Endothelial cell of umbilical vein (primary cell): ENCODE measurements around the gene LAIR1.

Experiments used
- CTCF ChIP-seq, 2 donors: IDR thresholded peaks; 1 replicate in 1 of 2; 2 replicates in 1 of 2; pipeline ENCODE4 v1.5.1; 2011; ENCODE audit warnings: low read length in 2 of 2, mild to moderate bottlenecking in 2 of 2, moderate library complexity in 2 of 2, control low read depth in 1 of 2, inconsistent platforms in 1 of 2, low read depth in 1 of 2; ENCODE audit not compliant: insufficient read depth in 1 of 2; ENCODE audit errors: extremely low read depth in 1 of 2
- EZH2 ChIP-seq: IDR thresholded peaks from 2 replicates; pipeline ENCODE4 v1.6.1; 2012; ENCODE audit warnings: borderline replicate concordance, low read depth, mild to moderate bottlenecking, moderate library complexity, low read length, inconsistent platforms; ENCODE audit not compliant: severe bottlenecking
- MYC ChIP-seq: IDR thresholded peaks from one replicate; pipeline ENCODE4 v1.6.1; 2011; ENCODE audit warnings: mild to moderate bottlenecking, low read depth, low read length
- POLR2A ChIP-seq: IDR thresholded peaks from 2 replicates; pipeline ENCODE4 v1.6.1; 2012; ENCODE audit warnings: low read depth, mild to moderate bottlenecking, control low read depth, low read length
- POLR2AphosphoS5 ChIP-seq: IDR thresholded peaks from 2 replicates; pipeline ENCODE4 v1.6.1; 2012; ENCODE audit warnings: low read depth, mild to moderate bottlenecking, control low read depth, low read length, moderate library complexity; ENCODE audit not compliant: insufficient read depth

DNA sequence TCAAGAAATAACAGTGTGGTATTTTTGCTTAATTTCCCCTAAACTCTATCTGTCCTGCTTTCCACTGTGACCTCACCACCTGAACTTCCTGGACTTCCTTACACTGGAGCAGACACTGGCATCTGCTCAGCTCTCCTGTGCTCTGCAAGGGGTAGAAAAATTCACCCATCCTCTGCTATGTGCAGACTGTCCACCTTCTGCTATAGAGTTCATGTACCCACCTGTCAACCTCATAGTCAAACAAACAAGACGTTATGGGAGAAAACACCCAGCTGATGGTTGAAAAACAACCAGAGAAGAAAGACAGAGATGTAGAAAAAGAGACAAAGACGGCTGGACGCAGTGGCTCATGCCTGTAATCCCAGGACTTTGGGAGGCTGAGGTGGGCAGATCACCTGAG is 12.2 kb downstream of the LAIR1 start:
- TF ChIP-seq CTCF (IDR thresholded peaks at IDR 0.05; ENCODE audit: extremely low read depth in 1 of 2, insufficient read depth in 1 of 2, low read depth in 1 of 2, low read length in 2 of 2), result no peak
- TF ChIP-seq EZH2, result no peak
- TF ChIP-seq POLR2A, result no peak
- TF ChIP-seq MYC, result no peak
- TF ChIP-seq POLR2AphosphoS5, result no peak
